Ishikawa (cell line): ENCODE results near the gene ADAM10.
A peak's percentile ranks its signal among the peaks of the same experiment; 100 is the strongest.

Experiments
- CEBPB ChIP-seq: IDR thresholded peaks from 2 replicates; pipeline ENCODE4 v1.6.1; 2012
- CREB1 ChIP-seq: IDR thresholded peaks from 2 replicates; pipeline ENCODE4 v1.6.1; 2012; ENCODE audit warnings: low read depth
- EGR1 ChIP-seq: IDR thresholded peaks from 2 replicates; pipeline ENCODE4 v1.6.1; 2012
- EP300 ChIP-seq: IDR thresholded peaks from 2 replicates; pipeline ENCODE4 v1.6.1; 2012; ENCODE audit warnings: borderline replicate concordance
- FOXM1 ChIP-seq: IDR thresholded peaks from 2 replicates; pipeline ENCODE4 v1.6.1; 2012; ENCODE audit warnings: low read depth, borderline replicate concordance
- MAX ChIP-seq: IDR thresholded peaks from 2 replicates; pipeline ENCODE4 v1.6.1; 2012
- NFIC ChIP-seq: IDR thresholded peaks from 2 replicates; pipeline ENCODE4 v1.6.1; 2012
- RAD21 ChIP-seq: IDR thresholded peaks from 2 replicates; pipeline ENCODE4 v1.6.1; 2012; ENCODE audit warnings: low read depth
- TAF1 ChIP-seq: IDR thresholded peaks from 2 replicates; pipeline ENCODE4 v1.6.1; 2012; ENCODE audit warnings: low read depth, mild to moderate bottlenecking
- TCF12 ChIP-seq: IDR thresholded peaks from 2 replicates; pipeline ENCODE4 v1.6.1; 2012; ENCODE audit warnings: low read depth
- TEAD4 ChIP-seq: IDR thresholded peaks from 2 replicates; pipeline ENCODE4 v1.6.1; 2012
- USF1 ChIP-seq: IDR thresholded peaks from 2 replicates; pipeline ENCODE4 v1.6.1; 2012
- YY1 ChIP-seq: IDR thresholded peaks from 2 replicates; pipeline ENCODE4 v1.6.1; 2012; ENCODE audit warnings: low read depth
- ZBTB7A ChIP-seq: IDR thresholded peaks from 2 replicates; pipeline ENCODE4 v1.6.1; 2012; ENCODE audit warnings: low read depth
- TF ChIP-seq, protein P1 (sequence below): IDR thresholded peaks from 2 replicates; pipeline ENCODE4 v1.6.1; 2012; ENCODE audit warnings: low read depth, mild to moderate bottlenecking

The ADAM10 gene

DNA sequence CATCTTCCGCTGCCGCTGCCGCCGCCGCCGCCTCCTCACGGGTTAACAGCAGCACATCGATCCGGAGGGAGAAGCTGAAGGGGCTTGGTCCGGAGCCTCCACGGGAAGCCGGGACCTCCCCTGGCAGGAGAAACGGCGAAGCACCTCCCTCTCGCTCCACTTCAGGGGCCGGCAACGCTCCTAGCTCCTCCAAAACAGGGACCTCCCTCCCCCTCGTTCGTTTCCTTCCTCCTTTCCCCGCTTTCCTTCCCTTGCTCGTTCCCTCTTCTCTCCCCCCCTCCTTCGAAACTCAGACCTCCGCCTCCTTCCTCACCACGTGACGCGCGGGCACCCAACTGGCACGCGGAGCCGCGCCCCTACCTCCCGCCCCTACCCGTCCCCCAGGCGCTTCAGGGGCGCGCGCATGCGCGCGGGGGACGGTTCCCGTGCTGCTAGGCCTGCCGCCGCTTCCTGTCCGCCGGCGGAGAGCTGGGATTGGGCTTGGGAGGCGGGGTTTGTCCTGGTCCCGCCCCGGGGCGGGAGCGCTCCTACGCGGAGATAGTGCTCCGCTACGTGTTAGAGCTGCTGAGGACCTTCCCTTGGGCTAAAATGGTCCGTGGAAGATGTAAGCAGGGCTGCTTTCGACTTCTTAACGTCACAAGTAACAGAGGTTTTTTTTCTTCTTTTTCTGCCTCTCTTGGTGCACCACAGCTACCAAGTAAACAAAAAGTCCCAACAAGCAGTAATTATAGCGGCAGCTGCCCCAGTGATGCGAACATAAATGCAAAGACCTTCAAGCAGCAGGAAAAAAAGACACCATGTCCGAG is at the start of gene ADAM10:
Gene ADAM10 (minus strand): TSS at position 176 of the 806 bp plus-strand sequence. CDS start 173 bp downstream, at position 3.
- TF ChIP-seq TEAD4 (no peak), ZBTB7A (peak; percentile 54; the same call in 1 of the 2 replicates), TAF1 (peak; percentile 65), YY1 (no peak), CEBPB (no peak), RAD21 (no peak), EP300 (no peak), FOXM1 (no peak), EGR1 (no peak), USF1 (peak; percentile 98), MAX (peak; percentile 16; the same call in 1 of the 2 replicates), TCF12 (0 out of 2 replicates have a peak, but pooled peaks have one; percentile 7), CREB1 (peak; percentile 11; the same call in 1 of the 2 replicates)
- TF ChIP-seq, protein P1, sequence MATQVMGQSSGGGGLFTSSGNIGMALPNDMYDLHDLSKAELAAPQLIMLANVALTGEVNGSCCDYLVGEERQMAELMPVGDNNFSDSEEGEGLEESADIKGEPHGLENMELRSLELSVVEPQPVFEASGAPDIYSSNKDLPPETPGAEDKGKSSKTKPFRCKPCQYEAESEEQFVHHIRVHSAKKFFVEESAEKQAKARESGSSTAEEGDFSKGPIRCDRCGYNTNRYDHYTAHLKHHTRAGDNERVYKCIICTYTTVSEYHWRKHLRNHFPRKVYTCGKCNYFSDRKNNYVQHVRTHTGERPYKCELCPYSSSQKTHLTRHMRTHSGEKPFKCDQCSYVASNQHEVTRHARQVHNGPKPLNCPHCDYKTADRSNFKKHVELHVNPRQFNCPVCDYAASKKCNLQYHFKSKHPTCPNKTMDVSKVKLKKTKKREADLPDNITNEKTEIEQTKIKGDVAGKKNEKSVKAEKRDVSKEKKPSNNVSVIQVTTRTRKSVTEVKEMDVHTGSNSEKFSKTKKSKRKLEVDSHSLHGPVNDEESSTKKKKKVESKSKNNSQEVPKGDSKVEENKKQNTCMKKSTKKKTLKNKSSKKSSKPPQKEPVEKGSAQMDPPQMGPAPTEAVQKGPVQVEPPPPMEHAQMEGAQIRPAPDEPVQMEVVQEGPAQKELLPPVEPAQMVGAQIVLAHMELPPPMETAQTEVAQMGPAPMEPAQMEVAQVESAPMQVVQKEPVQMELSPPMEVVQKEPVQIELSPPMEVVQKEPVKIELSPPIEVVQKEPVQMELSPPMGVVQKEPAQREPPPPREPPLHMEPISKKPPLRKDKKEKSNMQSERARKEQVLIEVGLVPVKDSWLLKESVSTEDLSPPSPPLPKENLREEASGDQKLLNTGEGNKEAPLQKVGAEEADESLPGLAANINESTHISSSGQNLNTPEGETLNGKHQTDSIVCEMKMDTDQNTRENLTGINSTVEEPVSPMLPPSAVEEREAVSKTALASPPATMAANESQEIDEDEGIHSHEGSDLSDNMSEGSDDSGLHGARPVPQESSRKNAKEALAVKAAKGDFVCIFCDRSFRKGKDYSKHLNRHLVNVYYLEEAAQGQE = no peak

- TF ChIP-seq RAD21 (no peak), EGR1 (no peak), MAX (no peak), NFIC (no peak), CREB1 (no peak), TAF1 (no peak), CEBPB (no peak), FOXM1 (no peak), ZBTB7A (no peak), EP300 (no peak), YY1 (no peak), USF1 (no peak), TEAD4 (no peak), TCF12 (no peak)
- TF ChIP-seq, protein P1 = no peak
Observed at GRCh38 chr15:58797505-58797904, 48.0 kb upstream of the ADAM10 start.

DNA sequence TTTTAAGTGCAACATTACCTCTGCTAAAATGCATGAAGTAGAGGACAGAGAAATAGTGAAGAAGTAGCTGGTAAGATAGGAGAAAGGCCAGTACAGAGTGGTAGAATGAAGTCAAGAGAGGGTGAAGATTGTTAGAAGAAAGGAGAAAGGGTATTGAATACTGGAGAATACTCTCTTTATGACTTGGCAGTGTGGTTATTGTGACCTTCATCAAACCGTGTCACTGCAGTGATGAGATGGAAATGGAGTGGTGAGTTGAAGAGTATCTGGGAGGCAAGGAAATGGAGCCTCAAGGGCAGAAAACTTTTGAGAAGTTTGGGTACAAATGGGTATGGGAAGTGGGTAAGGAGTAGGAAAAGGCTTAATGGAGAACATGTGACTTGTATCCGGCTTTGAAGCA is 46.3 kb upstream of the ADAM10 start:
- TF ChIP-seq EGR1 (no peak), YY1 (no peak), EP300 (no peak), ZBTB7A (no peak), CREB1 (no peak), RAD21 (no peak), CEBPB (no peak), TEAD4 (no peak), USF1 (no peak), TCF12 (no peak), MAX (no peak), NFIC (no peak), FOXM1 (no peak), TAF1 (no peak)
- TF ChIP-seq, protein P1 = no peak
